ENCODE results near the gene BPIFB2. TPM values are rescaled to one million over a fixed set of nuclear protein-coding genes. Genes with fewer than 3 reads are reported as not detected.

The BPIFB2 gene
- total RNA-seq, 1 donor from 2014 or later, result not detected

- Histone ChIP-seq H3K36me3 (ENCODE audit: insufficient read depth, low read length) (no peaks in the 10 kb centered on the region), H3K9me3 (ENCODE audit: insufficient read depth, low read depth, low read length) (no peaks in the 10 kb centered on the region), H3K4me3 (ENCODE audit: insufficient read depth, low read depth, low read length) (no peak overlapping the region), H3K27ac (ENCODE audit: low read depth, low read length) (no peak overlapping the region), H3K4me1 (ENCODE audit: insufficient read depth, low read length) (no peaks in the 10 kb centered on the region), H3K27me3 (ENCODE audit: insufficient read depth, low read length) (no peaks in the 10 kb centered on the region), H3K9ac (ENCODE audit: low read length) (no peak overlapping the region), H3K79me2 (ENCODE audit: insufficient read depth, low read length) (no peaks in the 10 kb centered on the region), H3K4me2 (ENCODE audit: low read length) (no peak overlapping the region), H4K20me1 (ENCODE audit: insufficient read depth, low read length) (no peaks in the 10 kb centered on the region), H2AFZ (ENCODE audit: low read depth, low read length) (no peak overlapping the region)
- Mint-ChIP-seq H3K4me3 (ENCODE audit: unreplicated experiment) (no peak overlapping the region), H3K9me3 (ENCODE audit: unreplicated experiment) (peaks cover 11% of the 10 kb centered on the region), H3K27ac (ENCODE audit: unreplicated experiment) (no peak overlapping the region), H3K36me3 (ENCODE audit: low read depth, unreplicated experiment) (no peaks in the 10 kb centered on the region), H3K4me1 (ENCODE audit: low read depth, unreplicated experiment) (no peaks in the 10 kb centered on the region), H3K27me3 (ENCODE audit: low read depth, unreplicated experiment) (peaks cover 5% of the 10 kb centered on the region)
- no peak for TF ChIP-seq EZH2 (IDR thresholded peaks at IDR 0.05; ENCODE audit: insufficient read depth, low read length)
- TF ChIP-seq CTCF (IDR thresholded peaks at IDR 0.05; ENCODE audit: insufficient read depth, low read depth, low read length), result no peak
- DNase-seq (ENCODE audit: low read depth), result no peak
- no peak for FAIRE-seq
These were observed 16.1 kb upstream of the BPIFB2 start for GRCh38 chr20:32991383-32991782.

GRCh38 chr20:32991792-32992641 lies 15.5 kb upstream of the BPIFB2 start:
- Histone ChIP-seq H3K9me3 (ENCODE audit: insufficient read depth, low read depth, low read length) (no peaks in the 10 kb centered on the region), H4K20me1 (ENCODE audit: insufficient read depth, low read length) (no peaks in the 10 kb centered on the region), H3K27me3 (ENCODE audit: insufficient read depth, low read length) (no peaks in the 10 kb centered on the region), H3K27ac (ENCODE audit: low read depth, low read length) (no peak overlapping the region), H3K4me2 (ENCODE audit: low read length) (no peak overlapping the region), H3K4me3 (ENCODE audit: insufficient read depth, low read depth, low read length) (no peak overlapping the region), H2AFZ (ENCODE audit: low read depth, low read length) (no peak overlapping the region), H3K36me3 (ENCODE audit: insufficient read depth, low read length) (no peaks in the 10 kb centered on the region), H3K79me2 (ENCODE audit: insufficient read depth, low read length) (no peaks in the 10 kb centered on the region), H3K9ac (ENCODE audit: low read length) (no peak overlapping the region), H3K4me1 (ENCODE audit: insufficient read depth, low read length) (no peaks in the 10 kb centered on the region)
- no peak overlapping the region for H3K27ac Mint-ChIP-seq (ENCODE audit: unreplicated experiment)
- no peak for TF ChIP-seq EZH2 (IDR thresholded peaks at IDR 0.05; ENCODE audit: insufficient read depth, low read length)
- no peak for TF ChIP-seq CTCF (IDR thresholded peaks at IDR 0.05; ENCODE audit: insufficient read depth, low read depth, low read length)
- H3K4me1 Mint-ChIP-seq (ENCODE audit: low read depth, unreplicated experiment), result no peaks in the 10 kb centered on the region
- H3K27me3 Mint-ChIP-seq (ENCODE audit: low read depth, unreplicated experiment), result peaks cover 9% of the 10 kb centered on the region
- H3K36me3 Mint-ChIP-seq (ENCODE audit: low read depth, unreplicated experiment), result no peaks in the 10 kb centered on the region
- DNase-seq (ENCODE audit: low read depth) (no peak), FAIRE-seq (no peak)
- no peak overlapping the region for H3K4me3 Mint-ChIP-seq (ENCODE audit: unreplicated experiment)
- H3K9me3 Mint-ChIP-seq (ENCODE audit: unreplicated experiment), result peaks cover 11% of the 10 kb centered on the region

- H3K4me1 ChIP-seq (ENCODE audit: insufficient read depth, low read length), result no peaks in the 10 kb centered on the region
- Mint-ChIP-seq H3K27ac (ENCODE audit: unreplicated experiment) (no peak overlapping the region), H3K4me1 (ENCODE audit: low read depth, unreplicated experiment) (no peaks in the 10 kb centered on the region), H3K9me3 (ENCODE audit: unreplicated experiment) (peaks cover 11% of the 10 kb centered on the region), H3K36me3 (ENCODE audit: low read depth, unreplicated experiment) (no peaks in the 10 kb centered on the region), H3K27me3 (ENCODE audit: low read depth, unreplicated experiment) (peaks cover 9% of the 10 kb centered on the region), H3K4me3 (ENCODE audit: unreplicated experiment) (no peak overlapping the region)
- no peaks in the 10 kb centered on the region for H4K20me1 ChIP-seq (ENCODE audit: insufficient read depth, low read length)
- no peak overlapping the region for H3K27ac ChIP-seq (ENCODE audit: low read depth, low read length)
- no peaks in the 10 kb centered on the region for H3K27me3 ChIP-seq (ENCODE audit: insufficient read depth, low read length)
- FAIRE-seq (no peak), DNase-seq (ENCODE audit: low read depth) (no peak)
- no peaks in the 10 kb centered on the region for H3K36me3 ChIP-seq (ENCODE audit: insufficient read depth, low read length)
- H3K4me3 ChIP-seq (ENCODE audit: insufficient read depth, low read depth, low read length), result no peak overlapping the region
- no peaks in the 10 kb centered on the region for H3K79me2 ChIP-seq (ENCODE audit: insufficient read depth, low read length)
- no peak overlapping the region for H3K9ac ChIP-seq (ENCODE audit: low read length)
- H2AFZ ChIP-seq (ENCODE audit: low read depth, low read length), result no peak overlapping the region
- TF ChIP-seq CTCF (IDR thresholded peaks at IDR 0.05; ENCODE audit: insufficient read depth, low read depth, low read length) (no peak), EZH2 (IDR thresholded peaks at IDR 0.05; ENCODE audit: insufficient read depth, low read length) (no peak)
- H3K9me3 ChIP-seq (ENCODE audit: insufficient read depth, low read depth, low read length), result no peaks in the 10 kb centered on the region
- no peak overlapping the region for H3K4me2 ChIP-seq (ENCODE audit: low read length)
These were observed 13.9 kb upstream of the BPIFB2 start for GRCh38 chr20:32993496-32994050.

All from astrocyte (in vitro differentiated cells and primary cell).